Activated B cell treated with CpG ODN at 0.5 μM for 24 hours (primary cell): ENCODE measurements around the gene APOA4. TPM values are rescaled to one million over a fixed set of nuclear protein-coding genes. Genes with fewer than 3 reads are reported as not detected.

Experiments used
- ATAC-seq: fragments of 200-7000 bp; cut with Tn5 transposase; one replicate; pipeline ENCODE4 v1.10.0; 2021; ENCODE audit warnings: low read depth, mild to moderate bottlenecking, moderate library complexity
- CTCF ChIA-PET: fragments of 350-600 bp; sonication (Branson Sonifier 250); formaldehyde crosslinking; loops from one replicate; lab custom pipeline; 2021; ENCODE audit warnings: antibody characterized with exemption; lab: Charles Lee
- POLR2A ChIA-PET: fragments of 350-600 bp; sonication (Branson Sonifier 250); formaldehyde crosslinking; loops from one replicate; lab custom pipeline; 2021; ENCODE audit warnings: antibody characterized with exemption; lab: Charles Lee
- DNase-seq: peaks from one replicate; pipeline ENCODE4 v3.0.0; 2022
- H3K27ac Mint-ChIP-seq: one replicate; pipeline ENCODE4 v1.8.0; 2020; ENCODE audit warnings: mixed read lengths
- H3K27me3 Mint-ChIP-seq: one replicate; pipeline ENCODE4 v1.8.0; 2021; ENCODE audit warnings: mixed read lengths
- H3K36me3 Mint-ChIP-seq: one replicate; pipeline ENCODE4 v1.8.0; 2021; ENCODE audit warnings: low read depth, mixed read lengths
- H3K4me1 Mint-ChIP-seq: one replicate; pipeline ENCODE4 v1.8.0; 2021; ENCODE audit warnings: mixed read lengths
- H3K4me3 Mint-ChIP-seq: one replicate; pipeline ENCODE4 v1.8.0; 2020; ENCODE audit warnings: mild to moderate bottlenecking, mixed read lengths
- H3K9me3 Mint-ChIP-seq: one replicate; pipeline ENCODE4 v1.8.0; 2020; ENCODE audit warnings: mixed read lengths
- intact Hi-C: fragments of 100-400 bp; cut with micrococcal nuclease; formaldehyde crosslinking; loops from one replicate; pipeline ENCODE4 v1.15.1; 2024
- total RNA-seq: library from RNA; stranded (reverse); gene quantifications from 2 replicates; pipeline ENCODE4 v1.2.3, GENCODE V29; 2022
- TF ChIP-seq, protein P1 (sequence below): fragments of 200-600 bp; IDR thresholded peaks from one replicate; pipeline ENCODE4 v1.8.0; 2022; ENCODE audit warnings: antibody characterized with exemption, mild to moderate bottlenecking

APOA4 gene
- total RNA-seq, 1 donor from 2014 or later, result not detected

DNA sequence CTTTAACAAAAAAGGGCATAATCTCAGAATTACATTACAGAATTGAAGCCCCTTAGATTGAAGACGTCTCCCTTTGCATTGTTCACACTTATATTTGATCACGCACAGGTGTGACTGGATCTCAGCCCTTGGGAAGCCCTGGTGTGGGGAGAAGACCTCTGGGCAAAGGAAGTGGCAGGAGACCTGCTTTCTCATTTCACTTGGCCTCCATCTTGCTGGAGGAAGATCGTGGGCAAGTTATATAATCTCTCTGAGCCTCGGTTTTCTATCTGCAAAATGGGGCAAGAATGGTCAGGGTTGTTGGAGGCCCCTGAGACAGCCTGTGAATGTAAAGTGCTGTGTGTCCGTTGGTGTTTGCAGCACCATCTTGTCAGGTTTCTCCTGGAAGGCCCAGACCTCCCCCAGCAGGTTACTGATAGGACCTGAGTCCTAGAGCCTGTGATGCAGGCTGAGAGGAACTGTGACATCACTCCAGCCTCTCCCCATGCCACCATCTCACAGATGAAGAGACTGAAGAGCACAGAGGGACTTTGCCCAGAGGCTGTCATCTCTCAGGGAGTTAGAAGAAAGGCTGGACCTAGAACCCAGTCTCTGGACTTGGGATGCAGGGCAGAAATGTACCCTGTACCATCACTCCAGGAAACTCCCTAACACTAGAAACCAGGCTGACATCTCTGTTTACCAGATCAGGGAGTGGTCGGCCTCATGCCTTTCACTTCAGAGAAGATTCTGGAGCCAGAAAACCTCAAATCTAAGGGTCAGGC, 15.4 kb upstream of the APOA4 start:
- Mint-ChIP-seq H3K36me3 (peaks cover 6% of the 10 kb centered on the region), H3K27ac (no peak overlapping the region), H3K4me3 (no peak overlapping the region), H3K9me3 (no peaks in the 10 kb centered on the region), H3K27me3 (peaks cover 2% of the 10 kb centered on the region), H3K4me1 (peaks cover 13% of the 10 kb centered on the region)
- intact Hi-C loops, result no loop called here
- DNase-seq (no peak), ATAC-seq (no peak)
- TF ChIP-seq, protein P1, sequence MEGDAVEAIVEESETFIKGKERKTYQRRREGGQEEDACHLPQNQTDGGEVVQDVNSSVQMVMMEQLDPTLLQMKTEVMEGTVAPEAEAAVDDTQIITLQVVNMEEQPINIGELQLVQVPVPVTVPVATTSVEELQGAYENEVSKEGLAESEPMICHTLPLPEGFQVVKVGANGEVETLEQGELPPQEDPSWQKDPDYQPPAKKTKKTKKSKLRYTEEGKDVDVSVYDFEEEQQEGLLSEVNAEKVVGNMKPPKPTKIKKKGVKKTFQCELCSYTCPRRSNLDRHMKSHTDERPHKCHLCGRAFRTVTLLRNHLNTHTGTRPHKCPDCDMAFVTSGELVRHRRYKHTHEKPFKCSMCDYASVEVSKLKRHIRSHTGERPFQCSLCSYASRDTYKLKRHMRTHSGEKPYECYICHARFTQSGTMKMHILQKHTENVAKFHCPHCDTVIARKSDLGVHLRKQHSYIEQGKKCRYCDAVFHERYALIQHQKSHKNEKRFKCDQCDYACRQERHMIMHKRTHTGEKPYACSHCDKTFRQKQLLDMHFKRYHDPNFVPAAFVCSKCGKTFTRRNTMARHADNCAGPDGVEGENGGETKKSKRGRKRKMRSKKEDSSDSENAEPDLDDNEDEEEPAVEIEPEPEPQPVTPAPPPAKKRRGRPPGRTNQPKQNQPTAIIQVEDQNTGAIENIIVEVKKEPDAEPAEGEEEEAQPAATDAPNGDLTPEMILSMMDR, result no peak
- CTCF ChIA-PET, result no interaction called here
- POLR2A ChIA-PET, result no interaction called here

DNA sequence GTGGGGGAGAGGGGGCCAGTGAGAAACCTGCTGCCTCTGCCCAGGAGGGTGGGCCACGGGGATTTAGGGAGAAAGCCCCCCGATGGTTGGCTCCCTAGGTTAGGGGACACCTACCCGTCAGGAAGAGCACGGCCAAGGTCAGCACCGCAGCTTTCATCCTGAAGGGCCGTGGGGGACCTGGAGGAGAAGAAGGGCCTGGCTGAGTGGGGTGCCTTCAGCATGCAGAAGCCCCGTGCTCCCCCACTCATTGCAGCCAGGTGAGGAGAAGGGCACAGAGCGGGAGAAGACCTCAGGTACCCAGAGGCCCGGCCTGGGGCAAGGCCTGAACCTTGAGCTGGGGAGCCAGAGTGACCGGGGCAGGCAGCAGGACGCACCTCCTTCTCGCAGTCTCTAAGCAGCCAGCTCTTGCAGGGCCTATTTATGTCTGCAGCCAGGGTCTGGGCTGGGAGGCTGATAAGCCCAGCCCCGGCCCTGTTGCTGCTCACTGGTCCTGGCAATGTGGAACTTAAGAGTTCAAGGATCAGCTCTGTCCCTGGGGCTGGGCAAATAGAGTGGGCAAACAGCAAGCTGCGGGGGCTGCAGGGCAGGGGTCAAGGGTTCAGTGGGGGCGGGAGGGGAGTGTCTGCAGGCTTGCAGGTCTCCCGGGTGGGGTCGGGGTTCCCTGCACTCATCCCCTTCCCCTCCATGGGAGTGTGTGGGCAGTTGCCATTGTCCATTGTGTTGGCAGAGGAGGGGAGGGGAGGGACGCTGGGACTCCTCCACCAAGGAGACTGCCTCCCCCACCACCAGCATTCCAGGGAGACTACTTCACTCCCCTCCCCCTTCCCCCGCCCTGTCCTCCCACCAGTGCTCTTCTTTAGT, 14.4 kb upstream of the APOA4 start, which contains the start of gene APOA1:
APOA1 (minus strand) TSS at position 392 of the 861 bp plus-strand sequence; CDS start at position 157, 235 bp downstream.
- Mint-ChIP-seq H3K27me3 (peaks cover 2% of the 10 kb centered on the region), H3K36me3 (no peaks in the 10 kb centered on the region), H3K27ac (no peak within 1 kb of the TSS), H3K9me3 (no peaks in the 10 kb centered on the region), H3K4me1 (peaks cover 13% of the 10 kb centered on the region), H3K4me3 (no peak within 1 kb of the TSS)
- ATAC-seq, result no peak
- CTCF ChIA-PET, result interaction anchor here (2.1 to 2.8 kb wide), 2 partner anchors 47 to 269 kb away, joined by 9 to 28 read pairs; partner anchors contain the start of gene APOA5
- POLR2A ChIA-PET, result no interaction called here
- intact Hi-C loops, result loop anchor here (2.0 kb wide), 2 partner anchors 15 to 105 kb away; no protein-coding TSS in a partner anchor
- no peak for DNase-seq
- TF ChIP-seq, protein P1, result no peak

DNA sequence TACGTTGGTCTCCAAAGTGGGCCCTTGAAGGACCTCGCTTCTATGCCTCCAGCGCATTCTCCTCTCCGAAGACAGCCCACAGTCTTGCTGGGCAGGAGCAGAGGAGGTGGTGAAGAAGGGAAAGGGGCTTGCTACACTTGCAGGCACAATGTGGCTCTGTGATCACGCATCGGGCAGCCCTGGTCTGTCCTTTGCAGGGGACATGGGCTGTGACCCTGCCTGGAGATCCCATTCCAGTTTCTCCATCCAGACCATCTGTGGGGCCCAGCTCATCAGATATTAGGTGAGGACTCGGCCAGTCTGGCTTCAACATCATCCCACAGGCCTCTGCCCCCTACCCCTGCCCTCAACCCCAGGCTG, 13.5 kb upstream of the APOA4 start:
- intact Hi-C loops, result loop anchor here (1.0 to 2.0 kb wide), 4 partner anchors 16 to 104 kb away; partner anchors contain the start of gene APOA5
- POLR2A ChIA-PET, result interaction anchor here (1.2 to 2.2 kb wide), 4 partner anchors 17 to 395 kb away, joined by 4 to 8 read pairs (median 4); partner anchors contain the start of genes PCSK7 and ZPR1
- ATAC-seq (no peak), DNase-seq (no peak)
- peaks cover 13% of the 10 kb centered on the region for H3K4me1 Mint-ChIP-seq
- H3K27me3 Mint-ChIP-seq, result peaks cover 2% of the 10 kb centered on the region
- H3K4me3 Mint-ChIP-seq, result no peak overlapping the region
- H3K36me3 Mint-ChIP-seq, result no peaks in the 10 kb centered on the region
- H3K27ac Mint-ChIP-seq, result no peak overlapping the region
- no peaks in the 10 kb centered on the region for H3K9me3 Mint-ChIP-seq
- CTCF ChIA-PET, result interaction anchor here (1.0 to 2.8 kb wide), 9 partner anchors 16 to 390 kb away, joined by 3 to 28 read pairs (median 7); partner anchors contain the start of genes APOA5 and ZPR1
- TF ChIP-seq, protein P1, result no peak

DNA sequence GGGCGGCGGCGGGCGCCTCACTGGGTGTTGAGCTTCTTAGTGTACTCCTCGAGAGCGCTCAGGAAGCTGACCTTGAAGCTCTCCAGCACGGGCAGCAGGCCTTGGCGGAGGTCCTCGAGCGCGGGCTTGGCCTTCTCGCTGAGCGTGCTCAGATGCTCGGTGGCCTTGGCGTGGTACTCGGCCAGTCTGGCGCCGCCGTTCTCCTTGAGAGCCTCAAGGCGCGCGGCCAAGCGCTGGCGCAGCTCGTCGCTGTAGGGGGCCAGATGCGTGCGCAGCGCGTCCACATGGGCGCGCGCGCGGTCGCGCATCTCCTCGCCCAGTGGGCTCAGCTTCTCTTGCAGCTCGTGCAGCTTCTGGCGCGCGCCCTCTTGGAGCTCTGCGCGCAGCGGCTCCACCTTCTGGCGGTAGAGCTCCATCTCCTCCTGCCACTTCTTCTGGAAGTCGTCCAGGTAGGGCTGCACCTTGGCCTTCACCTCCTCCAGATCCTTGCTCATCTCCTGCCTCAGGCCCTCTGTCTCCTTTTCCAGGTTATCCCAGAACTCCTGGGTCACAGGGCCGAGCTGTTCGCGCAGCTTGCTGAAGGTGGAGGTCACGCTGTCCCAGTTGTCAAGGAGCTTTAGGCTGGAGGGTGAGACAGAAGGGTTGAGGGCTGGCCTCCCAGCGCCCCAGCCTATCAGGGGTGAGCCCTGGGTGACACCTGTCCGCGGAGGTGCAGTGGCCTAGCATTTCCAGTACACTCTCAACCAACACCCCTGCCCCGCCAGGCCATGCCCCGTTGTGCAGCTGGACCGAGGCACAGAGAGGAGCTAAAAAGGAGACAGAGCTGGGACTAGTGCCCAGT, 12.9 kb upstream of the APOA4 start:
- peak overlapping the region; percentile 75 for H3K4me3 Mint-ChIP-seq
- POLR2A ChIA-PET, result interaction anchor here (0.5 to 2.2 kb wide), 9 partner anchors 18 to 395 kb away, joined by 3 to 8 read pairs (median 4); partner anchors contain the start of genes APOA5, BUD13, PCSK7 and ZPR1
- TF ChIP-seq, protein P1, result no peak

More for the DNA sequence above, 12.9 kb upstream of the APOA4 start:
- intact Hi-C loops, result loop anchor here (1.0 to 2.0 kb wide), 4 partner anchors 17 to 103 kb away; partner anchors contain the start of gene APOA5
- H3K27me3 Mint-ChIP-seq, result peaks cover 2% of the 10 kb centered on the region
- H3K9me3 Mint-ChIP-seq, result no peaks in the 10 kb centered on the region
- DNase-seq (peak; percentile 59), ATAC-seq (peak; percentile 87)
- no peak overlapping the region for H3K27ac Mint-ChIP-seq
- no peaks in the 10 kb centered on the region for H3K36me3 Mint-ChIP-seq
- CTCF ChIA-PET, result interaction anchor here (0.7 to 2.8 kb wide), 14 partner anchors 12 to 1420 kb away, joined by 3 to 28 read pairs (median 4); partner anchors contain the start of genes APOA5 and ZPR1
- H3K4me1 Mint-ChIP-seq, result peaks cover 13% of the 10 kb centered on the region
